ENCODE results near the gene MRO.

The MRO gene

DNA sequence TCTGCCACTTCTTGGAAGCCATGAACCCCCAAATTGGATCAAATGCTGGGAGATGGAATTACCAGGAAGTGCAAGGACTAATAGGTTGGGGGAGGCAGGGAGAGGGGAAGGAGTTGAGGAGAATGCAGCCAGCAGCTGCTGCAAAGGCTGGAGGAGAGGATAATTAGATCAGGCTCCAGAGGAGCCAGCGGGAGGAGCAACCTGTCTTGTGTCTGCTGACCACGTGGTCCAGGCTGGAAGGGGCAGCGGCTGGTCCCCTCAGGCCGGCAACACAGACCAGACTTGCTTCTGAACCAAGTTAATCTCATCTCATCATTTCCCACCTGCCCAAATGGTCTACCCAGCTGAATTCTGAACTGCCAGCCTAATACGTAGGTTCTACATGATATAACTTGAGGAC, 68.3 kb downstream of the MRO start:
- no peak for TF ChIP-seq TAF1 (IDR thresholded peaks at IDR 0.05; ENCODE audit: borderline replicate concordance, insufficient read depth, low read length)
- no peak for TF ChIP-seq FOXP2 (optimal IDR thresholded peaks at IDR 0.05; ENCODE audit: borderline replicate concordance, extremely low read depth, extremely low read length, insufficient read depth)

GRCh38 chr18:50750546-50750945, 69.3 kb downstream of the MRO start:
- TF ChIP-seq FOXP2 (optimal IDR thresholded peaks at IDR 0.05; ENCODE audit: borderline replicate concordance, extremely low read depth, extremely low read length, insufficient read depth) (no peak), TAF1 (IDR thresholded peaks at IDR 0.05; ENCODE audit: borderline replicate concordance, insufficient read depth, low read length) (no peak), POLR2AphosphoS5 (IDR thresholded peaks at IDR 0.05; ENCODE audit: low read depth, low read length) (no peak), SIN3A (IDR thresholded peaks at IDR 0.05; ENCODE audit: borderline replicate concordance, insufficient read depth, low read length) (no peak)
- TF ChIP-seq, protein P1, sequence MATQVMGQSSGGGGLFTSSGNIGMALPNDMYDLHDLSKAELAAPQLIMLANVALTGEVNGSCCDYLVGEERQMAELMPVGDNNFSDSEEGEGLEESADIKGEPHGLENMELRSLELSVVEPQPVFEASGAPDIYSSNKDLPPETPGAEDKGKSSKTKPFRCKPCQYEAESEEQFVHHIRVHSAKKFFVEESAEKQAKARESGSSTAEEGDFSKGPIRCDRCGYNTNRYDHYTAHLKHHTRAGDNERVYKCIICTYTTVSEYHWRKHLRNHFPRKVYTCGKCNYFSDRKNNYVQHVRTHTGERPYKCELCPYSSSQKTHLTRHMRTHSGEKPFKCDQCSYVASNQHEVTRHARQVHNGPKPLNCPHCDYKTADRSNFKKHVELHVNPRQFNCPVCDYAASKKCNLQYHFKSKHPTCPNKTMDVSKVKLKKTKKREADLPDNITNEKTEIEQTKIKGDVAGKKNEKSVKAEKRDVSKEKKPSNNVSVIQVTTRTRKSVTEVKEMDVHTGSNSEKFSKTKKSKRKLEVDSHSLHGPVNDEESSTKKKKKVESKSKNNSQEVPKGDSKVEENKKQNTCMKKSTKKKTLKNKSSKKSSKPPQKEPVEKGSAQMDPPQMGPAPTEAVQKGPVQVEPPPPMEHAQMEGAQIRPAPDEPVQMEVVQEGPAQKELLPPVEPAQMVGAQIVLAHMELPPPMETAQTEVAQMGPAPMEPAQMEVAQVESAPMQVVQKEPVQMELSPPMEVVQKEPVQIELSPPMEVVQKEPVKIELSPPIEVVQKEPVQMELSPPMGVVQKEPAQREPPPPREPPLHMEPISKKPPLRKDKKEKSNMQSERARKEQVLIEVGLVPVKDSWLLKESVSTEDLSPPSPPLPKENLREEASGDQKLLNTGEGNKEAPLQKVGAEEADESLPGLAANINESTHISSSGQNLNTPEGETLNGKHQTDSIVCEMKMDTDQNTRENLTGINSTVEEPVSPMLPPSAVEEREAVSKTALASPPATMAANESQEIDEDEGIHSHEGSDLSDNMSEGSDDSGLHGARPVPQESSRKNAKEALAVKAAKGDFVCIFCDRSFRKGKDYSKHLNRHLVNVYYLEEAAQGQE (IDR thresholded peaks at IDR 0.05; ENCODE audit: insufficient read depth in 1 of 2, low read depth in 2 of 2, low read length in 2 of 2): no peak

GRCh38 chr18:50749945-50750344, 69.9 kb downstream of the MRO start:
- TF ChIP-seq POLR2AphosphoS5 (IDR thresholded peaks at IDR 0.05; ENCODE audit: low read depth, low read length): no peak
- TF ChIP-seq, protein P1 (IDR thresholded peaks at IDR 0.05; ENCODE audit: insufficient read depth in 1 of 2, low read depth in 2 of 2, low read length in 2 of 2): no peak
- no peak for TF ChIP-seq SIN3A (IDR thresholded peaks at IDR 0.05; ENCODE audit: borderline replicate concordance, insufficient read depth, low read length)
- TF ChIP-seq FOXP2 (optimal IDR thresholded peaks at IDR 0.05; ENCODE audit: borderline replicate concordance, extremely low read depth, extremely low read length, insufficient read depth): no peak
- TF ChIP-seq TAF1 (IDR thresholded peaks at IDR 0.05; ENCODE audit: borderline replicate concordance, insufficient read depth, low read length): no peak

GRCh38 chr18:50749421-50749820, 70.4 kb downstream of the MRO start:
- TF ChIP-seq, protein P1 (IDR thresholded peaks at IDR 0.05; ENCODE audit: insufficient read depth in 1 of 2, low read depth in 2 of 2, low read length in 2 of 2): no peak
- no peak for TF ChIP-seq TAF1 (IDR thresholded peaks at IDR 0.05; ENCODE audit: borderline replicate concordance, insufficient read depth, low read length)
- no peak for TF ChIP-seq FOXP2 (optimal IDR thresholded peaks at IDR 0.05; ENCODE audit: borderline replicate concordance, extremely low read depth, extremely low read length, insufficient read depth)
- no peak for TF ChIP-seq SIN3A (IDR thresholded peaks at IDR 0.05; ENCODE audit: borderline replicate concordance, insufficient read depth, low read length)
- TF ChIP-seq POLR2AphosphoS5 (IDR thresholded peaks at IDR 0.05; ENCODE audit: low read depth, low read length): no peak

DNA sequence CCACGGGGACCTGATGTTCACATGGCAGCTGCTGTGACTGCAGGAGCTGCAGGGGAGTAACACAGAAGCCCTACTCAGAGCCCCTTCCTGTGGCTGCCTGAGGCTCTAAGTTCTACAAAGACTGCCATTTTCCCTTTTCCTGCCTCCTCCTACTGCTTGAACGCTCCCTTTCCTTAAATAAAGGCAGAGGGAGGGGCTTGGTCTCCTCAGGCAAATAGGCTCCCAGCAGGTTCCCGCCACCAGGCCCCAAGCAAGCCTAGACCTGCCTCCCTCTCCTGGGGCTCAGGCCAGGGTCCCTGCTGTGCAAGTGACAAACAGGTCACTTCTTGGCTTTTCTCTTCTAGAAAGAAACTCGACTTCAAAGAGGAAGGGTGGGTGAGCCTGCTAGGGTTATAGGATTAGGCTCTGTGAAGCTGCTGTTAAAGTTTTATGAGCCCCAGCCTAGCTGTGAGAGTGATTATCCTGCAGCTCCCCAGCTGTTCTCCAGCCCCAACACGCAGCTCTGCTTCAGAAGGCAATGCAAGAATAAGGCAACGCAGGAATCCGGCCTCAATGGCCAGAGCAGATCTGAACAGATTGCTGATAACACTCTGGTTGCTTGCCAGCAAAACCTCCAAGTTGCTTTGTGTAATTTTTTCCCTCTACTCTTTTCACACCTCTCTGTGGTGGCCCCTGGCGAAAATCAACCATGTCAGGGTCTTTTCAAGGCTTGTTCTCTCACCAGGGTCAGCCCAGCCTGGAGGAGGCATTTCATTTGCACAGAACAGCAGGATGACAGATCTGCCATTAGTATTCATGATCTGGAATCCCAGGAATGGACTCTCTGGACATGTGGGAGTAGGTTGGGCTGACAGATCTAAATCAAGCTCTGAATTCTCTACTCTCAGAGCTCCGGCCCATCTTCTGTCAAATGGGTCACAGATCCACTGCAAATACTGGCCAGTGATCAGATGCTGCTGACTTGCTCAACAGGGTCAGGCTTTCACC, 71.3 kb downstream of the MRO start:
- TF ChIP-seq POLR2AphosphoS5 (IDR thresholded peaks at IDR 0.05; ENCODE audit: low read depth, low read length): no peak
- no peak for TF ChIP-seq FOXP2 (optimal IDR thresholded peaks at IDR 0.05; ENCODE audit: borderline replicate concordance, extremely low read depth, extremely low read length, insufficient read depth)
- no peak for TF ChIP-seq SIN3A (IDR thresholded peaks at IDR 0.05; ENCODE audit: borderline replicate concordance, insufficient read depth, low read length)
- TF ChIP-seq TAF1 (IDR thresholded peaks at IDR 0.05; ENCODE audit: borderline replicate concordance, insufficient read depth, low read length): no peak

DNA sequence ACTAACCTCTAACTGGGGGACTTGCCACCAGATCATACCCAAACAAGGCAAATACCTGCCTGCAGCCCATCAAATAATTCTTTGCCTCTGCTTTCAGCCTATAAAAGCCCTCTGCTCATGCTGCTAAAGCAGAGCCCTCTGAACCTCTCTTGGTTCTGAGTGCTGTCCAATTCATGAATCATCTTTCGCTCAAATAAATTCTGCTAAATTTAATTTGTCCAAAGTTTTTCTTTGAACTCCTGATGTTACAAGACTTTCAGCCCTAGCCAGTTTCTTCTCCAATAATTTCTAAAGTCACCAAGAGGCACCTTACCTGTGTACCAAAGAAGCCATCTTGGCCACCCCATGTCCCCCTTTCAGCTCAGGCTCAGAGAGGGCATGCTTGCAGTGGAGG, 72.0 kb downstream of the MRO start:
- TF ChIP-seq FOXP2 (optimal IDR thresholded peaks at IDR 0.05; ENCODE audit: borderline replicate concordance, extremely low read depth, extremely low read length, insufficient read depth) (no peak), POLR2AphosphoS5 (IDR thresholded peaks at IDR 0.05; ENCODE audit: low read depth, low read length) (no peak), SIN3A (IDR thresholded peaks at IDR 0.05; ENCODE audit: borderline replicate concordance, insufficient read depth, low read length) (no peak), TAF1 (IDR thresholded peaks at IDR 0.05; ENCODE audit: borderline replicate concordance, insufficient read depth, low read length) (no peak)
- TF ChIP-seq, protein P1 (IDR thresholded peaks at IDR 0.05; ENCODE audit: insufficient read depth in 1 of 2, low read depth in 2 of 2, low read length in 2 of 2): no peak

All from PFSK-1 (cell line).